Cardiac muscle cell (in vitro differentiated cells and primary cell): ENCODE results near the gene MBD1. TPM values are rescaled to one million over a fixed set of nuclear protein-coding genes. Genes with fewer than 3 reads are reported as not detected.
"Not testable (repeated sequence)": the region's sequence is repeated elsewhere in the genome, so short reads cannot be mapped to it uniquely, and the experiment has no call there.

Experiments
- DNase-seq, 2 donors: peaks; one replicate each; pipeline versions ENCODE4 v3.0.0 to v3.0.0-alpha.2; 2010 to 2017; ENCODE audit warnings: low read depth in 1 of 2, low spot score in 1 of 2
- H3K27ac ChIP-seq: fragments of 200-600 bp; sonication (generic); 2 replicates; pipeline ENCODE4 v1.5.1; 2016
- H3K27me3 ChIP-seq: fragments of 200-600 bp; sonication (generic); 2 replicates; pipeline ENCODE4 v1.6.0; 2016; ENCODE audit warnings: control low read depth
- H3K36me3 ChIP-seq: fragments of 200-600 bp; sonication (generic); 2 replicates; pipeline ENCODE4 v1.5.1; 2016; ENCODE audit warnings: control low read depth
- H3K4me1 ChIP-seq: fragments of 200-600 bp; sonication (generic); 2 replicates; pipeline ENCODE4 v1.8.1; 2017; ENCODE audit warnings: low read depth, mild to moderate bottlenecking, mixed run types
- H3K4me3 ChIP-seq: fragments of 200-600 bp; sonication (generic); 2 replicates; pipeline ENCODE4 v1.5.1; 2016; ENCODE audit warnings: mild to moderate bottlenecking
- H3K9me3 ChIP-seq: fragments of 200-600 bp; sonication (generic); 2 replicates; pipeline ENCODE4 v1.5.1; 2017; ENCODE audit warnings: low read depth, mild to moderate bottlenecking, control low read depth
- CTCF ChIP-seq: IDR thresholded peaks from 2 replicates; pipeline ENCODE4 v1.5.1; 2012; ENCODE audit warnings: low read depth, mild to moderate bottlenecking, low read length
- polyA plus RNA-seq: library from polyadenylated mRNA; unstranded; fragments of >200 nt; fragmentation: Nextera tagmentation; extraction: Ambion mirVana; gene quantifications from 2 replicates; pipeline ENCODE4 v1.2.1, GENCODE V29; 2016
- total RNA-seq: library from RNA; depleted of rRNA; stranded (reverse); fragments of >200 nt; gene quantifications from 2 replicates; pipeline ENCODE4 v1.2.3, GENCODE V29; 2016

MBD1 gene
- total and polyA plus RNA-seq, 2 experiments from 2014 or later, result 78.9 to 167 TPM

- no peak for DNase-seq
- no peaks in the 10 kb centered on the region for H3K27me3 ChIP-seq
- TF ChIP-seq CTCF, result no peak
- no peaks in the 10 kb centered on the region for H3K4me1 ChIP-seq
- H3K9me3 ChIP-seq, result no peaks in the 10 kb centered on the region
- no peaks in the 10 kb centered on the region for H3K36me3 ChIP-seq
- no peak overlapping the region for H3K4me3 ChIP-seq
- H3K27ac ChIP-seq, result no peak overlapping the region
These were observed 30.4 kb downstream of the MBD1 start for GRCh38 chr18:50250935-50251334.

GRCh38 chr18:50249576-50249975, 31.7 kb downstream of the MBD1 start:
- Histone ChIP-seq H3K4me1 (no peaks in the 10 kb centered on the region), H3K4me3 (no peak overlapping the region), H3K36me3 (no peaks in the 10 kb centered on the region), H3K27ac (no peak overlapping the region), H3K27me3 (no peaks in the 10 kb centered on the region), H3K9me3 (no peaks in the 10 kb centered on the region)
- DNase-seq, result no peak
- TF ChIP-seq CTCF, result no peak

- no peak for DNase-seq
- Histone ChIP-seq H3K36me3 (no peaks in the 10 kb centered on the region), H3K27me3 (no peaks in the 10 kb centered on the region), H3K9me3 (no peaks in the 10 kb centered on the region), H3K4me1 (no peaks in the 10 kb centered on the region), H3K27ac (no peak overlapping the region), H3K4me3 (no peak overlapping the region)
- TF ChIP-seq CTCF, result no peak
These were observed 33.8 kb downstream of the MBD1 start for GRCh38 chr18:50247561-50247960.

GRCh38 chr18:50241768-50242167, 39.6 kb downstream of the MBD1 start:
- H3K27ac ChIP-seq, H3K9me3 ChIP-seq, H3K27me3 ChIP-seq, DNase-seq, H3K36me3 ChIP-seq, H3K4me3 ChIP-seq, H3K4me1 ChIP-seq: not testable (repeated sequence)

- no peak for TF ChIP-seq CTCF
- no peaks in the 10 kb centered on the region for H3K4me1 ChIP-seq
- H3K9me3 ChIP-seq, result no peaks in the 10 kb centered on the region
These were observed 41.2 kb downstream of the MBD1 start for GRCh38 chr18:50240080-50240563.

GRCh38 chr18:50232419-50232818, 48.9 kb downstream of the MBD1 start:
- Histone ChIP-seq H3K27me3 (no peaks in the 10 kb centered on the region), H3K4me3 (no peak overlapping the region), H3K9me3 (no peaks in the 10 kb centered on the region), H3K36me3 (no peaks in the 10 kb centered on the region), H3K27ac (peak overlapping the region; percentile 53), H3K4me1 (peaks cover 18% of the 10 kb centered on the region)
- DNase-seq, result peak in 1 of 2 donors; percentile 36
- TF ChIP-seq CTCF, result no peak

More at GRCh38 chr18:50240080-50240563, 41.2 kb downstream of the MBD1 start:
- no peaks in the 10 kb centered on the region for H3K27me3 ChIP-seq
- H3K36me3 ChIP-seq, result no peaks in the 10 kb centered on the region
- H3K27ac ChIP-seq, result no peak overlapping the region
- DNase-seq, result no peak
- no peak overlapping the region for H3K4me3 ChIP-seq
